ENCODE results near the gene RPRML. TPM values are rescaled to one million over a fixed set of nuclear protein-coding genes. Genes with fewer than 3 reads are reported as not detected.

RPRML gene
- total RNA-seq, 2 donors from 2014 or later, result not detected

DNA sequence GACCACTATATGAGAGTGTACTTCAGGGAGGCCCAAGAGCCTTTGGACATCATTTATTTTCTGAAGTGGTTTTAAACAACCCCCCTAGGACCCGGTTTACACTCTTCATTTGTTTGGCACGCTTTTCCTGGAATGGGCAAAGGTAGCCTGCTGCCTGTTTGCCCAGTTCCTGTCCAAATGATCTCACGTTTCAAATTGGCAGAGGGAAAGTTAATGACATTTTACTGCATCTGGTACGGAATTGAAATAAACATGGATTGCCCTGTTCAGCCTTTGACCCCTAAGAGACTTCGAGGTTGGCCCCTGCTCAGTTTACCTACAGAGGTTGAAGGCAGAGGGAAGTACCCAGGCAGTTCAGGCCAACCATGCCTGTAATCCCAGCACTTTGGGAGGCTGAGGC lies 5.8 kb upstream of the RPRML start:
- no peak overlapping the region for H3K4me3 ChIP-seq
- peaks cover 0 to 7% of the 10 kb centered on the region in 2 donors for H3K4me1 ChIP-seq
- no peaks in the 10 kb centered on the region for H3K27me3 ChIP-seq
- H3K9me3 ChIP-seq, result no peaks in the 10 kb centered on the region
- H3K36me3 ChIP-seq, result no peaks in the 10 kb centered on the region
- peak overlapping the region; percentile 21 to 60 for H3K27ac ChIP-seq
- TF ChIP-seq, protein P1, sequence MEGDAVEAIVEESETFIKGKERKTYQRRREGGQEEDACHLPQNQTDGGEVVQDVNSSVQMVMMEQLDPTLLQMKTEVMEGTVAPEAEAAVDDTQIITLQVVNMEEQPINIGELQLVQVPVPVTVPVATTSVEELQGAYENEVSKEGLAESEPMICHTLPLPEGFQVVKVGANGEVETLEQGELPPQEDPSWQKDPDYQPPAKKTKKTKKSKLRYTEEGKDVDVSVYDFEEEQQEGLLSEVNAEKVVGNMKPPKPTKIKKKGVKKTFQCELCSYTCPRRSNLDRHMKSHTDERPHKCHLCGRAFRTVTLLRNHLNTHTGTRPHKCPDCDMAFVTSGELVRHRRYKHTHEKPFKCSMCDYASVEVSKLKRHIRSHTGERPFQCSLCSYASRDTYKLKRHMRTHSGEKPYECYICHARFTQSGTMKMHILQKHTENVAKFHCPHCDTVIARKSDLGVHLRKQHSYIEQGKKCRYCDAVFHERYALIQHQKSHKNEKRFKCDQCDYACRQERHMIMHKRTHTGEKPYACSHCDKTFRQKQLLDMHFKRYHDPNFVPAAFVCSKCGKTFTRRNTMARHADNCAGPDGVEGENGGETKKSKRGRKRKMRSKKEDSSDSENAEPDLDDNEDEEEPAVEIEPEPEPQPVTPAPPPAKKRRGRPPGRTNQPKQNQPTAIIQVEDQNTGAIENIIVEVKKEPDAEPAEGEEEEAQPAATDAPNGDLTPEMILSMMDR (IDR thresholded peaks at IDR 0.05), result no peak
- no peak for DNase-seq (ENCODE audit: low spot score)

DNA sequence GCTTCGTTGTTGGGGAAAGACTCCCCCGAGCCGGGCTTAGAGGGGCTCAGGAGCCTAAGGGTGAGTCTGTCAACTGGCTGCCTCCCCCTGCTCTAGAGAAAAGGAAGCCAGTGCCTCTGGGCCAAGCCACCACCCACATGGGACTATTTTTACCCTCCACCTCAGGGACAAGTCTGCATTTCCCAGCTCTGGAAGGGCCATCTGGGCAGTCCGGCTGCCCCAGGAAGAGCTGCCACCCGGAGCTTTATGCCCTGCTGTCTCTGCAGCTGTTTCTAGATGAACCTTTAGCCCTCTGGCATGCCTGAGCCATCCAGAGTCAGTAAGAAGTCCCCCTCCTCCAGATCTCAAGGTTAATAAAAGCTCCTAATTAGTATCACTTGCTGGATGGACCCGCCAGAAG lies 5.3 kb upstream of the RPRML start:
- Histone ChIP-seq H3K4me1 (peaks cover 0 to 12% of the 10 kb centered on the region in 2 donors), H3K9me3 (no peaks in the 10 kb centered on the region), H3K4me3 (no peak overlapping the region), H3K27ac (peak overlapping the region; percentile 21 to 60), H3K27me3 (no peaks in the 10 kb centered on the region), H3K36me3 (no peaks in the 10 kb centered on the region)
- DNase-seq (ENCODE audit: low spot score), result no peak
- TF ChIP-seq, protein P1 (IDR thresholded peaks at IDR 0.05), result no peak

DNA sequence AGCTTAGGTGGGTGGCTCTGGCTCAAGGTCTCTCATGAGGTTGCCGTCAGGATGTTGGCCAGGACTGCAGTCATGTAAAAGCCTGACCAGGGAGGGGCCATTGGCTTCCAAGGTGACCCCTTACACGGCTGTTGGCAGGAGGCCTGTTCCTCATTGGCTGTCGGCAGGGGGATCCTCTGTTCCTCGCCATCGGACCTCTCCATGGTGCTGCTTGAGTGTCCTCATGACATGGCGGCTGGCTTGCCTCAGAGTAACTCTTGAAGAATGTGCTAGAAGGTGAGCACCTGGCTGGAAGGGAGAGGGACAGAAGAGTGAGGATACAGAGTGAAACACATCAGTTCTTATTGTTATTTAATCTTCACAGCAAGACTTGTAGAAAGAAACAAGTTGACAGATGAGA lies 4.7 kb upstream of the RPRML start:
- Histone ChIP-seq H3K9me3 (no peaks in the 10 kb centered on the region), H3K4me1 (peaks cover 0 to 17% of the 10 kb centered on the region in 2 donors), H3K4me3 (no peak overlapping the region), H3K27ac (peak overlapping the region; percentile 21 to 60), H3K27me3 (peaks cover 0 to under 1% of the 10 kb centered on the region in 2 donors), H3K36me3 (no peaks in the 10 kb centered on the region)
- DNase-seq (ENCODE audit: low spot score), result no peak
- TF ChIP-seq, protein P1 (IDR thresholded peaks at IDR 0.05), result no peak

DNA sequence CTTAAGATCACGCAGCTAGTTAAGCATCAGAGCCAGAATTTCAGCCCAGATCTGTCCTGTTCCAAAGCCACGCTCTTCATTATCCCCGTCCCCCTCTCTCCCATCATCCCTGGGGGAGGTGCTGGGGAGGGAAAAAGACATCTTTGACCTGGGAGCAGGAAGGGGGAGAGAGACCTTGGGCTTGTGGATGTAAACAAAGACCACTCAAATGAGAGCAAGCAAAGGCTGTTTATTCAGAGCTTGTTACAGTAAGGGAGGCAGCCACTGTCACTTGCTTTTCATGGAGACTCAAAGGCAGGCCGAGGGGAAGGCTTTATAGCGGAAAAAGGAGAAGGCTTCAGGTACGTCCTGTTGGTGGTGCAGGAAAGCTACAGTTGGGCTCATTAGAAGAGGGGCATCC lies 3.5 kb upstream of the RPRML start:
- Histone ChIP-seq H3K9me3 (no peaks in the 10 kb centered on the region), H3K4me1 (peaks cover 0 to 29% of the 10 kb centered on the region in 2 donors), H3K27me3 (peaks cover 0 to 9% of the 10 kb centered on the region in 2 donors), H3K36me3 (no peaks in the 10 kb centered on the region), H3K27ac (no peak overlapping the region), H3K4me3 (no peak overlapping the region)
- TF ChIP-seq, protein P1 (IDR thresholded peaks at IDR 0.05), result no peak
- DNase-seq (ENCODE audit: low spot score), result no peak

DNA sequence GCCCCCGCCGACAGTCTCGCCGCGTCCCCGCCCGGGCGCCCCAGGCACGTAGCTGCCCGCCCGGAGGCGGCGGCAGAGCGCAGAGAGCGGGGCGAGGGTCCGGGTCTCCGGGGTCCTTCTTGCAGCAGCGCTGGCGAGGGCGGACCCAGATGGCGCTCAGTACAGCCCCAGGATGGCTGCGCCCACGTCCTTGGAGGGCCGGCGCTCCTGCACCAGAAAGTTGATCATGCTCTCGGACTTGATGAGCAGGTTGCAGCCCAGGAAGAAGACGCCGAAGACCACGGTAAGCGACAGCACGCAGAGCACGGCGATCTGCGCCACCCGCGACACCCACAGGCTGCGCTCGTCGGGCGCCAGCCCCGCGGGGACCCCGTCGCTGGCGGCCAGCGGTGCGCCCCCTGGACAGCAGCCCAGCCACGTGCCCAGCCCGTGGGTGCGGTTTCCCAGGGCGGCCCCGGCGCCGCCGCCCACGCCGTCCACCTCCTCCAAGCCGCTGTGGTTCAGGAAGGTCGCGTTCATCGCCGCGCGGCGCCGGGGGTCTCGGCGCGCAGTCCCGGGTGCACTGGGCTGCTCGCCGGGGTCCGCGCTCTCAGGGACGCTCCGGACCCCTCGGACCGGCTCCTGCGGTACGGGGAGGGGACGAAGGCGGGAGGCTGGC lies 435 bp downstream of the RPRML start:
- peaks cover 0 to 9% of the 10 kb centered on the region in 2 donors for H3K27me3 ChIP-seq

More for the DNA sequence above, 435 bp downstream of the RPRML start:
- Histone ChIP-seq H3K9me3 (no peaks in the 10 kb centered on the region), H3K4me3 (peak overlapping the region; percentile 46 to 66), H3K27ac (no peak overlapping the region), H3K4me1 (peaks cover 0 to 23% of the 10 kb centered on the region in 2 donors), H3K36me3 (no peaks in the 10 kb centered on the region)
- no peak for DNase-seq (ENCODE audit: low spot score)
- TF ChIP-seq, protein P1 (IDR thresholded peaks at IDR 0.05), result no peak

Data from right atrium auricular region (tissue), 2 donors.